H1 (cell line): ENCODE data around the gene SH3PXD2A. TPM values are rescaled to one million over a fixed set of nuclear protein-coding genes. Genes with fewer than 3 reads are reported as not detected.

Experiments used
- CTCF ChIA-PET: fragments of 300-600 bp; sonication (Branson Sonifier 250); formaldehyde crosslinking; loops from one replicate; lab custom pipeline; 2021; ENCODE audit not compliant: partially characterized antibody; lab: Charles Lee
- POLR2A ChIA-PET: fragments of 300-600 bp; sonication (Branson Sonifier 250); formaldehyde crosslinking; loops from one replicate; lab custom pipeline; 2021; ENCODE audit warnings: inconsistent platforms; ENCODE audit not compliant: partially characterized antibody; lab: Charles Lee
- DNase-seq, 2 experiments: peaks; one replicate each; pipeline versions ENCODE4 v3.0.0 to v3.0.0-alpha.2; 2010 to 2022; ENCODE audit warnings: low spot score in 2 of 2, low read depth in 1 of 2, mixed read lengths in 1 of 2
- FAIRE-seq: peaks from 2 replicates; lab custom pipeline; 2011; peaks lifted over from hg19 to GRCh38; lab: Jason Lieb, UNC
- H2AFZ ChIP-seq: 2 replicates; pipeline ENCODE4 v1.8.1; 2012; ENCODE audit warnings: low read length, inconsistent platforms
- H2AK5ac ChIP-seq: 2 replicates; pipeline ENCODE4 v1.6.1; 2013; ENCODE audit warnings: low read depth, low read length
- H2BK120ac ChIP-seq: replicated peaks from 2 replicates; pipeline ENCODE3; 2013; ENCODE audit warnings: low read depth, low read length, inconsistent platforms
- H2BK12ac ChIP-seq: 2 replicates; pipeline ENCODE4 v1.6.1; 2013; ENCODE audit warnings: low read depth, low read length
- H2BK15ac ChIP-seq: 2 replicates; pipeline ENCODE4 v1.6.1; 2013; ENCODE audit warnings: low read length
- H2BK20ac ChIP-seq: 2 replicates; pipeline ENCODE4 v1.6.1; 2013; ENCODE audit warnings: low read length
- H2BK5ac ChIP-seq: 2 replicates; pipeline ENCODE4 v1.6.1; 2013; ENCODE audit warnings: low read depth, low read length
- H3K14ac ChIP-seq: 2 replicates; pipeline ENCODE4 v1.6.1; 2013; ENCODE audit warnings: inconsistent platforms; ENCODE audit not compliant: insufficient read length
- H3K18ac ChIP-seq: 2 replicates; pipeline ENCODE4 v1.6.1; 2013; ENCODE audit warnings: low read length; ENCODE audit errors: extremely low read depth
- H3K23ac ChIP-seq: 2 replicates; pipeline ENCODE4 v1.6.1; 2013; ENCODE audit warnings: inconsistent platforms; ENCODE audit not compliant: insufficient read length
- H3K23me2 ChIP-seq: 2 replicates; pipeline ENCODE4 v1.6.1; 2013; ENCODE audit warnings: low read depth, low read length
- H3K27ac ChIP-seq: 2 replicates; pipeline ENCODE4 v1.6.1; 2011; ENCODE audit warnings: low read depth, low read length, inconsistent platforms
- H3K27me3 ChIP-seq, 4 experiments: replicated peaks in 1 of 4; 1 replicate in 1 of 4; 2 replicates in 3 of 4; pipeline versions ENCODE4 v1.6.1 to v1.8.1; 2011 to 2013; ENCODE audit warnings: low read length in 3 of 4, mild to moderate bottlenecking in 3 of 4, inconsistent platforms in 2 of 4, mixed read lengths in 2 of 4, moderate library complexity in 1 of 4; ENCODE audit not compliant: control insufficient read depth in 3 of 4, insufficient read depth in 3 of 4; ENCODE audit errors: extremely low read depth in 1 of 4
- H3K36me3 ChIP-seq, 4 experiments: 2 replicates each; pipeline versions ENCODE4 v1.6.1 to v1.8.1; 2011 to 2013; ENCODE audit warnings: mild to moderate bottlenecking in 4 of 4, low read length in 3 of 4, moderate library complexity in 2 of 4, control low read depth in 1 of 4, inconsistent platforms in 1 of 4; ENCODE audit not compliant: insufficient read depth in 4 of 4, control insufficient read depth in 2 of 4
- H3K4ac ChIP-seq: replicated peaks from 2 replicates; pipeline ENCODE3; 2013; ENCODE audit warnings: low read length, low read depth, mixed read lengths, inconsistent platforms; ENCODE audit not compliant: insufficient read length
- H3K4me1 ChIP-seq, 4 experiments: replicated peaks in 1 of 4; 1 replicate in 1 of 4; 2 replicates in 3 of 4; pipeline versions ENCODE4 v1.6.1 to v1.8.1; 2011 to 2013; ENCODE audit warnings: low read length in 3 of 4, inconsistent platforms in 2 of 4, mixed read lengths in 1 of 4; ENCODE audit not compliant: insufficient read depth in 4 of 4, control insufficient read depth in 3 of 4
- H3K4me2 ChIP-seq, 2 experiments: 2 replicates each; pipeline versions ENCODE4 v1.6.1 to v1.8.1; 2011 to 2013; ENCODE audit warnings: low read depth in 2 of 2, low read length in 2 of 2, control low read depth in 1 of 2, inconsistent platforms in 1 of 2, mild to moderate bottlenecking in 1 of 2; ENCODE audit not compliant: insufficient read depth in 1 of 2
- H3K4me3 ChIP-seq, 4 experiments: fragments of 200-600, 300-600 bp in 1 of 4; sonication (generic), shearing (Covaris generic), sonication (Bioruptor Twin) in 1 of 4; 2 replicates each; pipeline versions ENCODE4 v1.5.1 to v1.8.1; 2011 to 2016; ENCODE audit warnings: low read length in 4 of 4, low read depth in 3 of 4, control low read depth in 2 of 4, inconsistent platforms in 2 of 4, mild to moderate bottlenecking in 2 of 4, mixed read lengths in 1 of 4, moderate library complexity in 1 of 4; ENCODE audit not compliant: insufficient read depth in 2 of 4; ENCODE audit errors: extremely low read depth in 1 of 4
- H3K56ac ChIP-seq: replicated peaks from 2 replicates; pipeline ENCODE3; 2013; ENCODE audit warnings: low read depth, mild to moderate bottlenecking, mixed read lengths, low read length, inconsistent platforms; ENCODE audit not compliant: insufficient read length
- H3K79me1 ChIP-seq: 2 replicates; pipeline ENCODE4 v1.6.1; 2013; ENCODE audit warnings: low read depth, low read length, control low read depth
- H3K79me2 ChIP-seq, 2 experiments: 2 replicates each; pipeline versions ENCODE4 v1.6.1 to v1.8.1; 2012 to 2013; ENCODE audit warnings: low read length in 2 of 2, mild to moderate bottlenecking in 2 of 2, inconsistent platforms in 1 of 2; ENCODE audit not compliant: insufficient read depth in 2 of 2, control insufficient read depth in 1 of 2
- H3K9ac ChIP-seq, 4 experiments: replicated peaks in 1 of 4; 1 replicate in 1 of 4; 2 replicates in 3 of 4; pipeline versions ENCODE4 v1.6.1 to v1.8.1; 2011 to 2013; ENCODE audit warnings: low read depth in 3 of 4, low read length in 3 of 4, control low read depth in 2 of 4, mild to moderate bottlenecking in 2 of 4, moderate library complexity in 2 of 4, inconsistent platforms in 1 of 4; ENCODE audit errors: extremely low read depth in 1 of 4
- H3K9me3 ChIP-seq, 2 experiments: 2 replicates each; pipeline versions ENCODE4 v1.6.1 to v1.8.1; 2012 to 2013; ENCODE audit warnings: mild to moderate bottlenecking in 2 of 2, moderate library complexity in 2 of 2, control low read depth in 1 of 2, inconsistent platforms in 1 of 2, low read depth in 1 of 2, low read length in 1 of 2, mixed read lengths in 1 of 2; ENCODE audit not compliant: insufficient read depth in 2 of 2
- H4K20me1 ChIP-seq, 2 experiments: replicated peaks in 1 of 2; 2 replicates each; pipeline versions ENCODE3 to v1.8.1; 2011 to 2013; ENCODE audit warnings: inconsistent platforms in 2 of 2, low read length in 2 of 2, mild to moderate bottlenecking in 1 of 2; ENCODE audit not compliant: insufficient read depth in 2 of 2, control insufficient read depth in 1 of 2
- H4K5ac ChIP-seq: 2 replicates; pipeline ENCODE4 v1.6.1; 2013; ENCODE audit warnings: low read length, low read depth, mixed read lengths, inconsistent platforms; ENCODE audit not compliant: insufficient read length
- H4K8ac ChIP-seq: 2 replicates; pipeline ENCODE4 v1.8.0; 2013; ENCODE audit warnings: mild to moderate bottlenecking, moderate library complexity, low read length, inconsistent platforms; ENCODE audit not compliant: insufficient read depth; ENCODE audit errors: extremely low read depth
- H4K91ac ChIP-seq: replicated peaks from 2 replicates; pipeline ENCODE3; 2013; ENCODE audit warnings: low read length, mixed read lengths, inconsistent platforms; ENCODE audit not compliant: insufficient read length
- CTCF ChIP-seq, 3 experiments: IDR thresholded peaks; 1 replicate in 2 of 3; 2 replicates in 1 of 3; pipeline versions ENCODE4 v1.5.1 to v1.6.1; 2011; ENCODE audit warnings: low read length in 3 of 3, mild to moderate bottlenecking in 3 of 3, inconsistent platforms in 2 of 3, low read depth in 1 of 3, moderate library complexity in 1 of 3; ENCODE audit not compliant: insufficient read depth in 1 of 3; ENCODE audit errors: control extremely low read depth in 1 of 3
- GABPA ChIP-seq: IDR thresholded peaks from 2 replicates; pipeline ENCODE4 v1.6.1; 2011; ENCODE audit warnings: mild to moderate bottlenecking, low read length, moderate library complexity, borderline replicate concordance; ENCODE audit not compliant: insufficient read depth
- WGBS, 2 experiments: shearing (Covaris generic) in 1 of 2; methylation state at CpG; one replicate each; pipeline versions ENCODE4 v1.1.6 to v1.1.7; 2013 to 2015; ENCODE audit warnings: low lambda C conversion rate in 2 of 2, mixed read lengths in 2 of 2, inconsistent platforms in 1 of 2, low coverage in 1 of 2, missing lambda C conversion rate in 1 of 2; ENCODE audit not compliant: insufficient replicate concordance in 2 of 2, insufficient coverage in 1 of 2, insufficient read length in 1 of 2; ENCODE audit errors: extremely low coverage in 1 of 2, missing lambda C conversion rate in 1 of 2; 5-methylcytosine and 5-hydroxymethylcytosine counted together
- polyA plus RNA-seq, 7 experiments: library from polyadenylated mRNA; depleted of rRNA in 3 of 7; stranded (reverse) in 5 of 7; unstranded in 2 of 7; fragments of >200 nt in 5 of 7; fragments of 200-250 nt in 2 of 7; gene quantifications; 1 replicate in 5 of 7; 2 replicates in 1 of 7; 4 replicates in 1 of 7; pipeline versions ENCODE4 v1.2.1 to v1.2.3, GENCODE V29; 2011 to 2013; ENCODE audit warnings: missing spikeins in 2 of 7, mixed read lengths in 2 of 7
- total RNA-seq: library from RNA; stranded (reverse); fragmentation: NEBNext Ultra II Directional; extraction: Animal tissue kit (Norgen Biotek cat#: 25700); gene quantifications from 2 replicates; pipeline ENCODE4 v1.2.1, GENCODE V29; 2021

Gene SH3PXD2A
- total and polyA plus RNA-seq, 2 of the 8 experiments (the other 6 are each of a cell fraction or from before 2014, with no cell fraction given): 5.4 to 16.3 TPM

- Histone ChIP-seq H4K5ac (no peak overlapping the region), H3K4me3 (no peak overlapping the region), H3K23me2 (no peaks in the 10 kb centered on the region), H3K18ac (no peak overlapping the region), H3K4me2 (no peak overlapping the region), H3K4ac (no peak overlapping the region), H2AK5ac (no peak overlapping the region), H4K8ac (no peak overlapping the region), H3K56ac (no peak overlapping the region), H3K9ac (no peak overlapping the region), H2BK15ac (peak overlapping the region; percentile 72; the same call in 1 of the 2 replicates), H2BK5ac (no peak overlapping the region; the same call in 1 of the 2 replicates), H2BK20ac (no peak overlapping the region), H3K79me2 (no peaks in the 10 kb centered on the region), H3K27me3 (no peaks in the 10 kb centered on the region), H4K91ac (no peak overlapping the region), H2AFZ (no peak overlapping the region), H3K4me1 (no peaks in the 10 kb centered on the region; a peak in 2 of 7 replicates), H2BK120ac (no peak overlapping the region), H3K14ac (no peak overlapping the region), H3K23ac (no peak overlapping the region), H4K20me1 (no peaks in the 10 kb centered on the region), H2BK12ac (no peak overlapping the region), H3K9me3 (no peaks in the 10 kb centered on the region), H3K27ac (no peak overlapping the region), H3K79me1 (no peaks in the 10 kb centered on the region), H3K36me3 (no peaks in the 10 kb centered on the region)
- POLR2A ChIA-PET: no interaction called here
- CTCF ChIA-PET: interaction anchor here (0.6 to 6.3 kb wide), 15 partner anchors 8 to 94 kb away, joined by 3 to 37 read pairs (median 5); no protein-coding TSS in a partner anchor
- DNase-seq (no peak), FAIRE-seq (no peak)
- 100% methylated on average over 5 of the region's 7 CpGs; no CpG with 5 or more reads in 1 of the 2 experiments for WGBS, 2 experiments
- TF ChIP-seq GABPA (no peak), CTCF (IDR thresholded peaks at IDR 0.05; ENCODE audit: control extremely low read depth in 1 of 3, insufficient read depth in 1 of 3, low read depth in 1 of 3, low read length in 3 of 3) (no peak)
Measured at GRCh38 chr10:103789771-103790201, 65.6 kb downstream of the SH3PXD2A start.
